Heart left ventricle (tissue), 16 donors: ENCODE data around the gene CELSR1. TPM values are rescaled to one million over a fixed set of nuclear protein-coding genes. Genes with fewer than 3 reads are reported as not detected.

Experiments used
- ATAC-seq, 4 donors: fragments of 200-7000 bp; cut with Tn5 transposase; one replicate each; pipeline ENCODE4 v1.9.1; 2020 to 2022; ENCODE audit warnings: moderate library complexity in 4 of 4, mild to moderate bottlenecking in 3 of 4, moderate number of reproducible peaks in 1 of 4
- DNase-seq, 5 donors: peaks; one replicate each; pipeline ENCODE4 v3.0.0-alpha.2; 2020
- H3K27ac ChIP-seq, 12 donors: fragments of 200-600 bp; sonication (generic) in 4 of 12; one replicate each; pipeline versions ENCODE4 v1.5.0 to v1.8.0; 2016 to 2022; ENCODE audit warnings: mild to moderate bottlenecking in 2 of 12
- H3K27me3 ChIP-seq, 9 donors: fragments of 200-600 bp; sonication (generic) in 2 of 9; one replicate each; pipeline versions ENCODE4 v1.5.1 to v1.8.0; 2016 to 2022; ENCODE audit warnings: mild to moderate bottlenecking in 3 of 9
- H3K36me3 ChIP-seq, 9 donors: fragments of 200-600 bp; sonication (generic) in 2 of 9; one replicate each; pipeline versions ENCODE4 v1.5.0 to v1.8.0; 2018 to 2022; ENCODE audit warnings: mild to moderate bottlenecking in 2 of 9
- H3K4me1 ChIP-seq, 12 donors: fragments of 200-600 bp; sonication (generic) in 4 of 12; one replicate each; pipeline versions ENCODE4 v1.5.0 to v1.8.0; 2016 to 2022; ENCODE audit warnings: mild to moderate bottlenecking in 3 of 12
- H3K4me3 ChIP-seq, 12 donors: fragments of 200-600 bp; sonication (generic) in 4 of 12; one replicate each; pipeline versions ENCODE4 v1.5.0 to v1.8.0; 2017 to 2022; ENCODE audit warnings: mild to moderate bottlenecking in 9 of 12, moderate library complexity in 4 of 12
- H3K9me3 ChIP-seq, 12 donors: fragments of 200-600 bp; sonication (generic) in 4 of 12; one replicate each; pipeline versions ENCODE4 v1.5.0 to v1.8.0; 2016 to 2022; ENCODE audit warnings: mild to moderate bottlenecking in 1 of 12
- POLR2A ChIP-seq, 2 donors: fragments of 450-650 bp; IDR thresholded peaks; one replicate each; pipeline ENCODE4 v1.6.1; 2017; ENCODE audit warnings: antibody characterized with exemption in 2 of 2, mild to moderate bottlenecking in 2 of 2, moderate library complexity in 2 of 2
- WGBS, 4 donors: extraction: QIAGEN DNeasy Blood & Tissue Kit in 2 of 4; methylation state at CpG; one replicate each; pipeline versions ENCODE4 v1.1.5 to v1.1.7; 2013 to 2018; 5-methylcytosine and 5-hydroxymethylcytosine counted together
- intact Hi-C, 10 donors: fragments of 100-400 bp; cut with DNase I; formaldehyde crosslinking; loops; one replicate each; pipeline versions ENCODE4 v1.11.1 to v1.14.2; 2022
- polyA plus RNA-seq, 2 donors: library from polyadenylated mRNA; stranded (reverse); fragments of 200-250 nt; gene quantifications; one replicate each; pipeline ENCODE4 v1.2.3, GENCODE V29; 2013
- total RNA-seq, 9 donors: library from RNA; depleted of rRNA in 2 of 9; stranded (reverse); fragments of >200 nt in 2 of 9; fragmentation: NEBNext Ultra II Directional in 3 of 9; extraction: Animal tissue kit (Norgen Biotek cat#: 25700) in 3 of 9; gene quantifications; one replicate each; pipeline versions ENCODE4 v1.1.0 to v1.2.4, GENCODE V29; 2016 to 2023
- TF ChIP-seq, protein P1 (sequence below), 12 donors: fragments of 200-600 bp; sonication (generic) in 4 of 12; IDR thresholded peaks; one replicate each; pipeline versions ENCODE4 v1.5.0 to v1.8.0; 2018 to 2022; ENCODE audit warnings: antibody characterized with exemption in 12 of 12, mild to moderate bottlenecking in 5 of 12
- donor health status: ischemic (EF 13 %, LVEDD 7.1; RV severe dilation, severe dysfunction).
- donor health status: healthy with polysubstance abuse.
- donor health status: DM: no; HTN: yes; CAD: no.
- donor health status: DM: no; HTN: no; CAD: no.
- donor health status: ischemic (EF 25% LVEDD 6.9; RV normal size, moderate dysfunction).
- donor health status: ischemic (EF 25% LVEDD 5.7; RV mildly dilated, moderate dysfunction).
- donor health status: healthy.
- donor health status: DM: yes; HTN: yes; CAD: no.
- donor health status: ischemic (EF 35%, LVEDD 5.7; RV mildly dilated, moderate dysfunction).
- donor health status: nonischemic (EF 11% LVEDD 7.7; RV severe dilation, severe dysfunction).
- donor health status: DM: yes; HTN: yes; CAD: no.
- donor health status: PGD.
- donor health status: ischemic (EF 29% LVEDD 5.4; RV normal size, mild dysfunction).
- donor health status: nonischemic (EF 23%, LVEDD 6.1; RV moderate dilation, normal function).

The CELSR1 gene
- total and polyA plus RNA-seq, 11 donors: 5.9 to 15.8 (median 11.9) TPM

DNA sequence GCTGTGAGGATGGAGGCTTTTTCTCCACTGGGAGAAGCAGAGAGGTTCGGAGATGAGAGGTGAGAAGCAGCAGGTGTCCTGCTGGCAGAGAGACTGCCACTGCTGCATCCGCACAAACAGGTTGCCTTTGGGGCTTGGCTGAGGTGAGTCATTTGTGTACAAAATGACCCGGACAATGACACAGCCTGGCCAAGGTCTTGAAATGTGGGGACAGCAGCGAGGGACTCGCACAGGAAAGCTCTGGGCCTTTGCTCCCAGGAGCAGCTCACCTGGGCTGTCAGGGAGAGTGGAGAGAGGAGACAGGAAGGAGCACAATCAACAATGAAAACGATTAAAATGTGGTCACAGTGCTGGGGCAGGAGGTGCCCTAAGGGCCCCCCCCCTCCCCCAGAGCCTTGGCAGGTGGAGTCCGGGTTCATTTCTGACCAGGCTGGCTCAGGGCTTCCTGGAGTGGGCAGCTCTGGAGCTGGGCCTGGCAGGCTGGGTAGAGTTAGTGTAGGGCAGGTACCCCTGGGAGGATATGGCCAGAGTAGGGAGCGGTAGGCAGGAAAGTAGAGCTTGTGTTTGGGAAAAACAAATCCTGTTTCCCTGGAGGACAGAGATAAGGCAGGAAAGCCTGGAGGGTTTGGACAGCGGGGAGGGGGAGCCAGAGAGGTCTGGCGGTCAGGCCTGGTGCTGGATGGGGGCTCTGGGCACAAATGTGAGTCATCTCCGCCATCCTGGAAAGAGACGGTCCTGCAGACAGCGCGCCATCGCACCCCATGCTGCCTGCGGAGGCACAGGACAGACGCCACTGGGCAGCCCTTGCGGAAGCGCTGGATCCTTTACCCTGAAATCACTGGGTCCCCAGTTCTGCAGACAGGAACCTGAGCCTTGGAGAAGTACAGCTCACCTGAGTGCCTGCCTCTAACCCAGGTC lies 37.8 kb upstream of the CELSR1 start:
- no peak for TF ChIP-seq POLR2A (IDR thresholded peaks at IDR 0.05)
- TF ChIP-seq, protein P1, sequence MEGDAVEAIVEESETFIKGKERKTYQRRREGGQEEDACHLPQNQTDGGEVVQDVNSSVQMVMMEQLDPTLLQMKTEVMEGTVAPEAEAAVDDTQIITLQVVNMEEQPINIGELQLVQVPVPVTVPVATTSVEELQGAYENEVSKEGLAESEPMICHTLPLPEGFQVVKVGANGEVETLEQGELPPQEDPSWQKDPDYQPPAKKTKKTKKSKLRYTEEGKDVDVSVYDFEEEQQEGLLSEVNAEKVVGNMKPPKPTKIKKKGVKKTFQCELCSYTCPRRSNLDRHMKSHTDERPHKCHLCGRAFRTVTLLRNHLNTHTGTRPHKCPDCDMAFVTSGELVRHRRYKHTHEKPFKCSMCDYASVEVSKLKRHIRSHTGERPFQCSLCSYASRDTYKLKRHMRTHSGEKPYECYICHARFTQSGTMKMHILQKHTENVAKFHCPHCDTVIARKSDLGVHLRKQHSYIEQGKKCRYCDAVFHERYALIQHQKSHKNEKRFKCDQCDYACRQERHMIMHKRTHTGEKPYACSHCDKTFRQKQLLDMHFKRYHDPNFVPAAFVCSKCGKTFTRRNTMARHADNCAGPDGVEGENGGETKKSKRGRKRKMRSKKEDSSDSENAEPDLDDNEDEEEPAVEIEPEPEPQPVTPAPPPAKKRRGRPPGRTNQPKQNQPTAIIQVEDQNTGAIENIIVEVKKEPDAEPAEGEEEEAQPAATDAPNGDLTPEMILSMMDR (IDR thresholded peaks at IDR 0.05): no peak
- 43 to 58% (median 44%) methylated on average over 19 of the region's 19 CpGs for WGBS, 4 donors
- Histone ChIP-seq H3K9me3 (peaks cover 0 to 14% (median 10%) of the 10 kb centered on the region in 12 donors), H3K27ac (peak overlapping the region; percentile 50 to 90 (median 78)), H3K4me1 (peaks cover 19 to 63% (median 48%) of the 10 kb centered on the region in 12 donors), H3K4me3 (peak overlapping the region in 9 of 12 donors; percentile 51 to 83 (median 60)), H3K27me3 (no peaks in the 10 kb centered on the region), H3K36me3 (no peaks in the 10 kb centered on the region)
- DNase-seq (peak in 3 of 5 donors; percentile 57 to 86 (median 70)), ATAC-seq (peak; percentile 45 to 62 (median 57))
- intact Hi-C loops: loop anchor here in 8 of 10 donors (2.0 to 10.0 kb wide), 9 partner anchors 28 to 180 kb away; partner anchors contain the start of genes CERK (in 4 of the 8) and GRAMD4 (in 1 of the 8)

DNA sequence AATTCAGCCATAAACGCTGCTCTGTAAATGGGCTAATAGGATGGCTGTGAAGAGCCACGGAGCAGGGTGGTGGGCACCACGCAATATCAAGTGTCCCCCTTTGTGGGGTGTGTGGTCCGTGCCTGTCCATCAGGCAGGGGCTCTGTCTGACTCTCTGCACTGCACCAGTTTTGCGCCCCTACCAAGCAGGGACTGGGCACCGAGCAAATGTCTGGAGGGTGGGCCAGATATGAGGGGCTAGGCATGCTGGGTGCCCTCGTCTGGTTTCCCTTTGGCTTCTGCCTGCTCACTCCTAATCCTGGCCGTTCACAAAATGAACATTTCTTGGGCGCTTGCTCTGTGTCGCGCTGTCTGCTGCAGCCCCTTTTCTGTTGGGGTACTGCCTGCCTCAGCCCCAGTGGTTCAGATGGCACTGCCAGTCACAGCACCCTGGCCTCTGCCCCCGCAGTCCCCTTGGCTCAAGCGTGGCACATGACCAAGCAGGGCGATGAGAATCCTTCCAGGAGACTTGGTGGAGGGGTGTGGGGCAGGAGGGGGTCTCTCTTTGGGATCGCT lies 37.1 kb upstream of the CELSR1 start:
- 90 to 98% (median 92%) methylated on average over 10 to 15 of the region's 15 CpGs for WGBS, 4 donors
- intact Hi-C loops: loop anchor here in 3 of 10 donors (2.0 to 10.0 kb wide), 3 partner anchors 28 to 180 kb away; no protein-coding TSS in a partner anchor
- TF ChIP-seq POLR2A (IDR thresholded peaks at IDR 0.05): no peak
- TF ChIP-seq, protein P1 (IDR thresholded peaks at IDR 0.05): no peak
- no peaks in the 10 kb centered on the region for H3K36me3 ChIP-seq
- no peak overlapping the region for H3K4me3 ChIP-seq
- H3K4me1 ChIP-seq: peaks cover 12 to 56% (median 41%) of the 10 kb centered on the region in 12 donors
- no peaks in the 10 kb centered on the region for H3K27me3 ChIP-seq
- peaks cover 0 to 14% (median 10%) of the 10 kb centered on the region in 12 donors for H3K9me3 ChIP-seq
- ATAC-seq (no peak), DNase-seq (peak in 2 of 5 donors; percentile 7 to 21)
- peak overlapping the region in 6 of 12 donors; percentile 78 to 90 (median 84) for H3K27ac ChIP-seq

DNA sequence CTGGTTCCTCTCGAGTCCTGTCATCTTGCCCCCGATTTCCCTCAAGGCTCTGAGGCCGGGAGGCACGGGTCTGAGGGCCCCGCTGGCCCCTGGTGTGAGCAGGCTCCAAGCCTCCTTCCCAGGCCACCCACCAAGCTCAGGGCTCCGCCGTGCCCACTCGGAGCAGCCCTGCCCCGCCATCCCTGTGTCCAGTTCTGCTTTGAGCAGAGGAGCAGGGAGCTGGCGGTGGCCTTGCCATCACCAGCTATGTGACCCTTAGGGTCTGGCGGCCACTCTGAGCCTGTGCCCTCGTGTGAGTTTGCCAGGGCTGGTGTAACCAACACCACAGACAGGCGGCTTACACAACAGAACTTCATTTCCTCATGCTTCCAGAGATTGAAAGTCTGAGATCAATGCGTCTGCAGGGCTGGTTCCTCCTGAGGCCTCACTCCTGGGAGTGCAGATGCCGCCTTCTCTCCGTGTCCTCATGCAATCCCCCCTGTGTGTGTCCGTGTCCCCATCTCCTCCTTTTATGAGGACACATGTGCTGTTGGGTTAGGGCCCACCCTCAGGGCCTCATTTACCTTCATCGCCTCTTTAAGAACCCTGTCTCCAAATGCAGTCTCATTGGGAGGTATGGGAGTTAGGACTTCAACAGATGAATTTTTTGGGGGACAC lies 36.5 kb upstream of the CELSR1 start:
- peak overlapping the region in 4 of 12 donors; percentile 41 to 54 (median 48) for H3K27ac ChIP-seq
- no peaks in the 10 kb centered on the region for H3K36me3 ChIP-seq
- H3K4me1 ChIP-seq: peaks cover 6 to 50% (median 35%) of the 10 kb centered on the region in 12 donors
- intact Hi-C loops: loop anchor here in 3 of 10 donors (2.0 to 10.0 kb wide), 3 partner anchors 27 to 181 kb away; no protein-coding TSS in a partner anchor
- H3K4me3 ChIP-seq: no peak overlapping the region
- no peaks in the 10 kb centered on the region for H3K27me3 ChIP-seq
- peaks cover 0 to 14% (median 10%) of the 10 kb centered on the region in 12 donors for H3K9me3 ChIP-seq
- DNase-seq (peak in 2 of 5 donors; percentile 25 to 30), ATAC-seq (no peak)
- 80 to 91% (median 86%) methylated on average over 12 to 18 of the region's 18 CpGs for WGBS, 4 donors
- TF ChIP-seq, protein P1 (IDR thresholded peaks at IDR 0.05): no peak
